HFF-Myc (cell line): Measurements from ENCODE around the gene NCKAP5.

ENCODE experiments used
- DNase-seq: peaks from one replicate; pipeline ENCODE4 v3.0.0-alpha.2; 2011; ENCODE audit warnings: low read depth; ENCODE audit errors: extremely low read depth
- H3K4me3 ChIP-seq: replicated peaks from 2 replicates; pipeline ENCODE4 v1.5.1; 2011; ENCODE audit warnings: low read depth, mild to moderate bottlenecking, control low read depth, low read length
- CTCF ChIP-seq: IDR thresholded peaks from 2 replicates; pipeline ENCODE4 v1.5.1; 2012; ENCODE audit warnings: mild to moderate bottlenecking, low read depth, low read length, control low read depth; ENCODE audit errors: missing control alignments

The NCKAP5 gene

GRCh38 chr2:133502678-133503077 is 65.6 kb downstream of the NCKAP5 start:
- no peak for TF ChIP-seq CTCF
- H3K4me3 ChIP-seq: no peak overlapping the region
- DNase-seq: no peak

DNA sequence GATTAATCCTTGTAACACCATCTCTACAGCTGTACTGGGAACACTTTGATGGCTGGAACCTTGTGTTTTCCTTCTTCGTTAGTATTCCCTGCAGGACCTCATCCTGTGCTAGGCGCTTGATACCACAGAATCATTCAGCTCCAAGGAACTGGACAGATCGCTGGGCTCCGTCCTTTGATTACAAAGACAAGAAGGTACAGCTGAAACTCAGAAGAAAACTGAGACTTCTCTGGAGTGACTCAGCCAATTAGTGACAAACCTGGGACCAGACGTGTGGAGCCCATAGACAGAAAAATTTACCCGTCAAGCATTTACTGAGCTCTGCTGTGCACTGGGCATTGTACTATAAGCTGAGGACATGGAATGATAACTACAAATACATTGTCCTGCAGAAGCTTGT is 67.3 kb downstream of the NCKAP5 start:
- DNase-seq: no peak
- no peak for TF ChIP-seq CTCF
- H3K4me3 ChIP-seq: no peak overlapping the region

DNA sequence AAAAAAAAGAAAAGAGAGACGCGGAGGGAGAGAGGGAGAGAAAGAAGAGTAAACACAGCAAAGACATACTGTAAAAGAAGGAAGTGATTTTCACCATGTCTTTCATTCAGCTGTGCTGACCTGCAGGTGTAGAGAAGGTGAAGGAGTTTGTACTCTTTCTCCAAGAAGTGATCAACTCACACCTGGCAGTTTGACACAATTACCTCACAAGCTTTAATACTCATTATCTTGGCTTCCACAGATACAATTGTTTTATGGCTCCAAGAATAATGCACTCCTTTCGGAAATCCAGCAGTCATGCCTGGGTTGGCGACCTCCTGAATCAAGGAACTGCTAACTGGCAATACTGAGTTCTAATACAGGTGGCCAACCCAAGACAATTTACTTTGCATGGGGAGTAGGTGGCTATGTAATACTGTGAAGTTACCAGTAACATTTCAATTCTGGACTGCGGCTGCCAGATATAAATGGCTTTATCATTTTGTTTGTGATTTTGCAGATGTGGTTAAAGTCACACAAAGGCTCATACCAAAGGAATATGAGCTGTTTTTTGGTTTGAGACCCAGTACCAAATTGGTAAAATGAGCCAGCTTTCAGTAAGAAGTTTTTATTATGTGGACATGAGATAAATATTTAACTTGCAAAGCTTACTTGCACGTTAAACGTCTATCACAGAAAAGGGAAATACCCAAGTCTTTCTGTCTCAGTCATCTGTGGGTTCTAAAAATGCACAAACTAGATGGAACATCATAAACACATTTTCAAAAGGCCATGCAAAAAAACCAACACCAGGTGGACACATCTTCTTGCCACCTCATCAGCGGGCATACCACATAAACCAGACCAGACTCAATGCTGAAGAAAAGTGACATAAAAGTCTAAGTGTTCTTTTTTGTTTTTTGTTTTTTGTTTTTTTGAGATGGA is 69.3 kb downstream of the NCKAP5 start:
- TF ChIP-seq CTCF: no peak
- H3K4me3 ChIP-seq: no peak overlapping the region
- DNase-seq: no peak

DNA sequence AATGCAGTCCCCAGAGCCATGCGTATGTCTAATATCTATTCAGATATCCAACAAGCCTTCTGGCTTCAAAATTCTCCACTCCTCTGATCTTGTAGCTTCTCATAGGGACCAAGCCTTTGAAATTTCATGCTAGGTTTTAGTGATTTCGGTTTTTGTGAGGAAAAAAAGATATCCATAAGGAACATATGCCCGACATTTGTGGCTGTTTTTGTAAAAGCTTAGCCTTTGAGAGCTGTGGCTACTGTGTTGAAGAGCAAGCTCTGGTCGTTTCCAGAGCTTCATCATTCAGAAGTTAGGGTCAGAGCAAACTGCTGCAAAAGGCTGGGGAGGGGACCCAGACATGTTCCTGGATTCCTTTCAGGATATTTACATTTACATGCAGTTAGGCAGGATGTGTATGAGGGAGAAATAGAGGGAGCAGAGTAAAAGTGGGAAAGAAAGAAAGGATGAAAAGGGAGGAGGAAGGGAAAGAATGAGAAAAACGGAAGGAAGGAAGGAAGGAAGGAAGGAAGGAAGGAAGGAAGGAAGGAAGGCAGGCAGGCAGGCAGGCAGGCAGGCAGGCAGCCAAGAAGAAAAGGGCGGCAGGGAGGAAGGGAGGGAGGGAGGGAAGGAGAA is 70.2 kb downstream of the NCKAP5 start:
- TF ChIP-seq CTCF: no peak
- DNase-seq: no peak
- H3K4me3 ChIP-seq: no peak overlapping the region

DNA sequence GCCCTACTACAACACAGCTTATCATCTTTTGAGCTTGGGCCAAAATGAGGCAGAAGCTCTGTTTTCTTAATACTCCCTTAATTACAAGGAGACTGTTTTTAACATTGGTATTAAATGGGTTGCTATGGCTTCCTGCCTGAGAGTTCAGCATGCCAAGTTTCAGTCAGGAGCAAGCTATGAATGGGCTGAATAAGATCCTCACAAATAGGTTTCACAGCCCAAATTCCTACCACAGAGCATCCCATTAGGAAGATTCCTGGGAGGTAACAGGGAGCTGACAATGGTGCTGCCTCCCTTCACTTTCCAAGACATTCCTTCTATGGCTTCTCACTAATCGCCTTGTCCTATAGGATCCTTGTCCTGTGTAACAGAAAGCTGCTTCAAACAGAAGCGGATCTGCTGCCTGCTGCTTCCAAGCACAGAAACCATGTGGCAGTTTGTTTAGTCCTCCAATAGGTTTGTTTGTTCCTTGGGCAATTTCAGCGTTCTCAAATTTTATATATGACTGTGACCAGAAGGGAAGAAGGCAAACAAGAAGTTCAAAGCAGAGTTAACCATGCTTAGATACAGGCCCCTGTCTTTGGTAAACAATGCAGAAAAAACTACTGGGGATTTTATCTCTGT is 70.9 kb downstream of the NCKAP5 start:
- no peak for DNase-seq
- TF ChIP-seq CTCF: no peak
- H3K4me3 ChIP-seq: no peak overlapping the region

DNA sequence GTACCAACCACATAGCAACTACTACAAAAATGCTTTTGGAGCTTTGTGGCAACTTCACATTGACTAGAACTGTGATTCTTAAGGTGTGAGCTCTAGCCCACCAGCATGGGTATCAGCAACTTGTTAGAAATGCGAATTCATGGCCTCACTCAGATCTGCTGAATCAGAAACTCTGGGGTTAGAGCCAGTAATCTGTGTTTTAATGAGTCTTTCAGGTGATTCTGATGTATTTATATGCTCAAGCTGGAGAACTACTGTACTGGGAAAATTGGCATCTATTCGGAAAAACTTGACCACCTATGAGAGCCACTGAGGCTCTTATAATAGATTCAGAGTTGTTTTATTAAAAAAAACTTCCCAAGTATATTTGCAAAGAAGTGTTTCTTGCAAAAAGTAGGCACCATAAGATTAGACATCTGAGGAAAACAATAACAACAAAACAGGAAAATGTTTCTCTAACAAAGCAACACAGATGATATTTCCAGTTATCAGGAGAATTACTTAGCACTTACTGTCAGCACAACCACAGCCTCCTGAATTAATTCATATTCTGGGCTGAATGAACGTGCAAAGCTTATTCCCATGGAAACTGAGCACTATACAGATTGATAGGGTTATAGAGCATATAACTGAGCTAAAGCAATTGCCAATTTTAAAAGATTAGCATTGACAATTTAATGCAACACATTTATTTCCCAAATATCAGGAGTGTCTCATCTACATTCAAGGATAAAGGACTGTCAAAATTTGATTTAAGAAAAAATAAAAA is 71.6 kb downstream of the NCKAP5 start:
- TF ChIP-seq CTCF: no peak
- DNase-seq: no peak
- no peak overlapping the region for H3K4me3 ChIP-seq
